Limb (tissue), 2 donors: ENCODE data around the gene C11orf16.
"Not testable (repeated sequence)": the region's sequence is repeated elsewhere in the genome, so short reads cannot be mapped to it uniquely, and the experiment has no call there.

Experiments used
- DNase-seq, 2 donors: peaks; one replicate each; pipeline ENCODE4 v3.0.0-alpha.2; 2016; ENCODE audit errors: extremely low spot score in 2 of 2

C11orf16 gene

DNA sequence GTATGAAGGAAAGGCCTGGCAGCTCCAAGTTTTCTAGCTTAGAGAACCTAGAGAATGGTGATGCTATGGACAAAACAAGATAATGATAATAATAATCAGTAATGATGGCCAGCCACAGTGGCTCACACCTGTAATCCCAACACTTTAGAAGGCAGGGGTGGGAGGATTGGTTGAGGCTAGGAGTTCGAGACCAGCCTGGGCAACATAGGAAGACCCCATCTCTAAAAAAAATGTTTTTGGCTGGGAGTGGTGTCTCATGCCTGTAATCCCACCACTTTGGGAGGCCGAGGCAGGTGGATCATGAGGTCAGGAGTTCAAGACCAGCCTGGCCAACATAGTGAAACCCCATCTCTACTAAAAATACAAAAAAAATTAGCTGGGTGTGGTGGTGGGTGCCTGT lies 3.0 kb upstream of the C11orf16 start:
- not testable (repeated sequence) for DNase-seq

DNA sequence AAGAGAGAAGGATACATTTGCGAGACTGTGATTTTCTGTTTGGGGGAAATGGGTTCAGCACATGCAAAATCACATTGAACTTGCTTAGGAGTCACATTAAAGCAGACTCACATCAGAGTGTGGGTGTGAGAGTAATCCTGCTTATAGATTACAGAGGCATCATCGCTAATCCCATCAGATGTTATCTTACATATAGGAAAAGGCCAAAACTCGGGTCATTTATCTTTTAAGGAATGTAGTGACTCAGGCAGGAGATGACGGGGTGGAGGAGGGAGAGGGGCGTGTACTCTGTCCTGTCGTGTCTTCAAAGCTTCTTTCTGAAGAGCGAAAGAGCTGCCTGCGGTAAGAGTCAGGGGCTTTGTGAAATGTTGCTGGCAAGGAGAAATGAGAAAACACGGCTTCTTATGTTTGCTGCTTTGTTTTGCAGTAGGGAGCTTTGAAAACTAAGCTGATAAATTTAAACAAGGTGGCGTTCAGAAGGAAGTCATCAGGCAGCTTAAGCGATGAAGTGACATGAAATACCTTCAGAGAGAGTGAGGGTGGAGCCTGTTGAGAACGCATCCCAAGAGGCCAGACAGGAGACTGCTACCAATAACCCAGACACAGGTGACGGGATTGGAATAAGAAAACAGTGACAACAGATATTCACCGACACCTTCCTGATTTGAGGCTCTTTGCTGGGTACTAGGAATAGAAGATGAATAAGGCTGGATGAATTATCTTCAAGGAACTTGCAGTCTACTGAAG lies 2.2 kb upstream of the C11orf16 start:
- no peak for DNase-seq

DNA sequence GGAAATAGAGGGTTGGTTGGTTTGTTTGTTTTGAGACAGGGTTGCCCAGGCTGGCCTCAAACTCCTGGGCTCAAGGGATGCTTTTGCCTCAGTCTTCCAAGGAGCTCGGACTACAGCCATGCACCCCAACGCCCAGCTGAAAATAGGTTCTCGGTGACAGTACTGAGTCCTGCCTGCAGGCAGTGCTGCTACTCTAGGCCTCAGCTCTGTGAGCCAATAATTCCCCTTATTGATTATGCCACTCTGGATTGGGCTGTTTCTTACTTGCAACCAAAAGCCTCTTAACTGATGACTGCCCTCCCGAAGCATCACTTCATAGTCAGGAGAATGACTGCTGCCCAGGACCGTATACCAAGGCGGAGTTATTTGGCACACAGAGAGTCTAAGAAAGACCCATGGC lies 1.2 kb upstream of the C11orf16 start:
- no peak for DNase-seq

DNA sequence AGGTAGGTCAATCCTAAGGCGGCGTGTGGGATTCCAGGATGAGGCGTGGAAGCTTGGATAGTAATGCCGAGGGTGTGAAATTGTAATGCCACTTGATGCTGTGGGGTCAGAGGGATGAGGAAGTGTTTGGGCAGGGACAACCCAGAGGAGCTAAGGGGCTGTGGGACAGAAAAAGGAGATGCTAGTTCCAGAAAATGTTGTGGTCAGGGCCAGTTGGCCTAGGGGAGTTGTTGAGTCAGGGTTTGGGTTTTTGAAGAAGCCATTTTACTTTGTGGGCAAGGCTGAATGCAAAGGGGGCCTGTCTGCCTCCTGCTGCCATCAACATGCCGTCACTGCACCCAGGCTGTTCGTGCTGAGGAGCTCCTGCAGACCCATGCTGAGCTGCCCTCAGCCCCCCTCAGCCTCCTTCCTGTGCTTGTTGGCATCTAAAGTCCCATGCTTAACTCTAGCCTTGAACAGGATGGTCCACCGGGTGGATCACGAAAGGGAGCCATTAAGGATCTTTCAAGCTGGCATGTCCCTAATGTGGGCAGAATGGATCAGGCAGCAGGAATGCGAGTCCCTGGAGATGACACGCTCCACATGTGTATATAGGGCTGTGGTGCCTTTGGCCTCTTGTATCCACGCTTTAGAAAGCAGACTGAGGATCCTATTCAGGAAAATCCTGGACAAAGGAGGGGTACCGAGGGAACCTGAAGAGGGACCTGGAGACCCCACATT lies 2.1 kb downstream of the C11orf16 start:
- no peak for DNase-seq

DNA sequence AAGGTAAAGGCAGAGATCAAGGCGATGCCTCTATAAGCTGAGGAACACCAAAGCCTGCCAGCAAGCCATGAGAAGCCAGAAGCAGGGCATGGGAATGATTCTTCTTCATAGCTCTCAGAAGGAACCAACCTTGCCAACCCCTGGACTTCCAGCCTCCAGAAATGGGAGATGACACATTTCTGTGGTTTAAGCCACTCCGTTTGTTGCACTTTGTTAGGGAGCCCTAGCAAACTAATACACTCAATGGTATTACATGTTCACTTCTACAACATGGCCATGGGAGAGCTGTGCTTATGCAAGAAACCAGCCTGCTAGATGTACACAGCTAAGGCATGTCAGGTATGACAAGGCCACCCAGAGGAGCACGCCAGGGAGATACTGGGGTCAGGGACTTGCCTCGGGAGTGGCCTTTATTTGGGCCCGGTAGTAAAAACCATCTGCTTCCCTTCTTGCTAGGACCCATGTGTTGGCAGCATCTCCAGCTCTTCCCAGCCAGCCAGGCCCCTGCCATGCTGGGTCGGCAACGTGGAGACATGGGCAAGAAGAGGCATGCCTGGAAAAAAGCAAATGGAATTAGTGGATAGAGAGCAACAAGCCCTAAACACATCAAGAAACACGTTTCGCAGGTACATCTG lies 3.6 kb downstream of the C11orf16 start:
- no peak for DNase-seq

DNA sequence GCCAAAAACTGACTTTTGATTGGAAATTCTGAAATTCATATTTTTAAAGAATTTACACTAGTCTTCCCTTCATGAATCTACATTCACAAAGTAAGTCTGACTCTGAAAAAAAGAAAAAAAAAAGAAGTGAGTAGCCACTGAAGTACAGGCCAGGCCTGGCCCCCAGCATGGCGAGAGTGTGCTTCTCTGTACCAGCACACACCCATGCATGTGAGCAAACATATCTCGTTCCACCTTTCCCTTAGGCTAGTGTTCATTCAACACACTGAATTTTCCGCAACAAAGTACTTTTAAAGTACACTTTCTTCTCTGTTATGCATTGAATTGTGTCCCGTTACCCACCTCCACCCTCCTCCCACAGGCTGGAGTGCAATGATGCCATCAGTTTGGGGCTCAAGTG lies 4.5 kb downstream of the C11orf16 start:
- no peak for DNase-seq

DNA sequence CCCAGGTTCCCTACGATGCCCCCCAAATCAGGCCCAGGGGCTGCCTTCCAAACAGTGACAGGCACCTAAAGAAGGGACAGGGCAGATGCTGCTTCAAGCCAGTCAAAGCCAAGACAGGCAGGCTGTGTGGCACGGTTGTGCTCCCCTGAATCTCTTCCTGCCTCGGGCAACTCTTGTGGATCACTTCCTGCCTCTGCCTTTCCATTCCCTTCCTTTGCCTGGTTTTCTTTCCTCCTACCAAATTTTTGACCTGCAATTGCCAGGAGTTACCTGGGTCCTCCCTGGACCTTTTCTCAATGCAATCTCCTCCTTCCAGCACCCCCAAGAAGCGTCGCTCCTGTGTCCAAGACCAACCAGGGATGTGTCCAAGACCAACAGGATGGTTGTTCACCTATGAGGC lies 5.5 kb downstream of the C11orf16 start:
- no peak for DNase-seq

DNA sequence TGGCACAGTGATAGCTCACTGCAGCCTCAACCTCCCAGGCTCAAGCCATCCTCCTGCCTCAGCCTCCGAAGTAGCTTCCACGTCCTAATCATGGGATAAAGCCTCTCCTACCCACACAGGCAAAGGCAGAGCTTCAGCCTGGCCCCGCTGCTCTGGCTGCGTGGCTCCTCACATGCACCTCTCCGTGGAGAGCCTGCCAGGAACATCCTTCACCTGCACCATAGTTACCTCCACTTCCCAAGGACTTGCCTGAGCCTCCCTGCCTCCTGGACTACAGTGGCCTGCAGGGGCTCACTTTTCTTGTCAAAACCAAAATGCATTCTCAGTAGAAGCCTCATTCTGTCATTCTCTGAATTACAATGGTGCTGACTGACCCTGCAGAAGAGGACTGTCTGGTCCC lies 6.5 kb downstream of the C11orf16 start:
- DNase-seq = no peak

DNA sequence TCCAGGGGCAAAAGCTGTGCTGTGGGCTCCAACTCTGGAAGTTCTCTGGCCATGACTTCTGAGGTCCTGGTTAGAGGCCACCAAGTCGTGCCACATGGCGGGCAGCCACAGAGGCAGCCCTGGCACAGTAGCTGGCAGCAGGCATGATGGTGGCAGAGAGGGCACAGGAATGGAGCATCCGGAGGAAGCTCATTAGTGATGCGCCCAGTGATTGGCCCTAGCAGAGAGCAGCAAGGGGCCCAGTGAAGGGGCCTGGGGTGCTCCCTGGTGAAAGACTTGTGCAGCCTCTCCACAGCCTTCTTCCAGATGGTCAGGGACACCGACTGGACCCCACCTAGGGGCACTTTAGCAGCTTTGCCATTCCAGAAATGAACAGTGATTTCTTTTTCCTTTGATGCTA lies 7.0 kb downstream of the C11orf16 start:
- no peak for DNase-seq

DNA sequence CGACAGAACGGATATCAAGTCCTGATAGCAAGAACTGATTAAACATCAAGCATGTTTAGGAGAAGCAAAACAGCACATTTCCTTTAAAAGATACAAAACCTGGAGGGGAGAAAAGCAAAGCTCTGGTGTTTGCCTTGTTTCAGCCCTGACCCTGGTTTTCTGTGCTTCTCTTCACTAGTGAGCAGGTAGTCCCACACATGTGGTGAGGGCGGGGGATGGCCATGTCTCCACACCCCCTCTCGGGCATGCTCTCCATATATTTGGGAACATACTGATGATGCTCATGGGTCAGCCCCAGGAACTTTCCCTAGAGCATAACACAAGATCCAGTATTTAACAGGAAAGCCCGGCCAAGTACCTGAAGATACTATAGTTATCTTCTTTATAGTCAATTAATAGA lies 10.1 kb downstream of the C11orf16 start:
- no peak for DNase-seq

DNA sequence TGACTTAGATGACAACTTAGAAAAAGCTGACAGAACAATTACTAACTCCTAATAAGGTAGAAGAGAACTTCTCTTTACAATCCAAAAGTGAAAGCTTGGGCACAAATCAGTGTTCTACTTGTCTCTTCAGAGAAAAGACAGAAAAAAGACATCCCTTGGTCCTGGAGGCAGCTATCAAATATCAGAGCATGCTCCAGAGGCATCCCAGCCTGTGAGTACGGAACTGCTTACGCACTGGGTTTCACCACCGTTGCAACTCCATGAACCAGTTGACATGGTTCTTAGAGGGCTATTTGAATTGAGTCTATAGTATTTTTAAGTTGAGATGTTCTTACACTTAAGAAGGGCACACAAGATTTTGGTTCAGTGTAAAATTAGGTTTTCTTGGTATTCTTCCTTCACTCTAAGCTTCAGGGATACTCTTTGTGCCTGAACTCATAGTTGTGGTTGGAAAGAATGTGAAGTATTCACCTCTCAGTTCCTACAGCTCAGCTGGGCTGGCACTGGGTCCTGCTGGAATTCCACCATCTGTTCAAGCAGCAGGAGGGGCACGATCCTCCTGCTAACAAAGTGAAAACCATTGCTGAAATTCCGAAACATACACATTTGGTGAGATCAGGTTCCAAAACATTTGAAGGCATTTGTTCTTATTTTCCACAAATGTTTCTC lies 15.5 kb downstream of the C11orf16 start:
- DNase-seq = peak; percentile 67 to 83

DNA sequence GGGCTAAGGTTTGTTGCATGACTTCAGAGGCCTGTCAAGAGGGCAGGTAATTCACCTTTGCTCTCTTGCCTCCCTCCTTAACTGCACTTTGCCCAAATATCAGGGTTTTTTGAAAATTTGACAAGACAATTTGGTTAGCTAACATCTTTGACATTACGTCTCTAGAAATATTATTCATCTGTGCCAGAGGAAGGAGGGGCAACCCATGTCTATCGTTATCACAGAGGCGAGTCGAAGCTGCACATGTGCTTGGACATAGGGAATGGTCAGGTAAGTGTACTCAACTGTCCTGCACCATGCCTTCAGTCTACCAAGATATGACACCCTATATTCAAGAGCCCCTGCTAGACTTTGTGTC lies 18.1 kb downstream of the C11orf16 start:
- no peak for DNase-seq

DNA sequence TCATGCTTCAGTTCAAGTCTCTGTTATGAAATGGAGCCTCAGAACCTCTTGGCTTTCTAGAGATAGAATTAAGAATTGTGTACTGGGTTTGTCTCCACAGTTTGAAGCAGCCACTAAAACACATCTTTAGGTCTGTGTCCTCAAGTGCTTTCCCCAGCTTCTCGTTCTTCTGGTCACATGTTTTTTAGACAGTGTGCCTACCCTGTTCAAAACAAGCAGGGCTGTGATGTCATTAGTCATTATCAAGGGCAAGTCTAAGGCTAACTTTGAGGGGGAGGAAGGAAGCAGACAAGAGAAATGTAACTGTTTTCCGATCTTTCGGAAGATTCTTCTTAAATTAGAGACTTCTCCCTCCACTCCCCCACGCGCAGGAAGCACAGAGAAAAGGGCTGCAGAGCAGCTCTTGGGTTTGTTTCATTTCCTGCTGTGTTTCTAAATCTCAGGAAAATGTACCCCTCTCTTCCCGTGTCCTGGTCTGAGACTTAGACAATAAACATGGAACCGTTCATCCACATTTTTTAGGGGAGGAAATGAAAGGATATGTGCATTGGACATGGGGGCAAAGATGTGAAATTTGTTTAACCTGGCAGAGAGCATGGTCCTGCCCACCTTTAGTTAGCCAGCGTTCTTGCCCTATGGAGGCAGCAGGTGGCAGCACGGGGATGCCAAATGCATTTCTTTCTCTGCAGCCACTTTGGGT lies 18.6 kb downstream of the C11orf16 start:
- peak in 1 of 2 donors; percentile 64 for DNase-seq

DNA sequence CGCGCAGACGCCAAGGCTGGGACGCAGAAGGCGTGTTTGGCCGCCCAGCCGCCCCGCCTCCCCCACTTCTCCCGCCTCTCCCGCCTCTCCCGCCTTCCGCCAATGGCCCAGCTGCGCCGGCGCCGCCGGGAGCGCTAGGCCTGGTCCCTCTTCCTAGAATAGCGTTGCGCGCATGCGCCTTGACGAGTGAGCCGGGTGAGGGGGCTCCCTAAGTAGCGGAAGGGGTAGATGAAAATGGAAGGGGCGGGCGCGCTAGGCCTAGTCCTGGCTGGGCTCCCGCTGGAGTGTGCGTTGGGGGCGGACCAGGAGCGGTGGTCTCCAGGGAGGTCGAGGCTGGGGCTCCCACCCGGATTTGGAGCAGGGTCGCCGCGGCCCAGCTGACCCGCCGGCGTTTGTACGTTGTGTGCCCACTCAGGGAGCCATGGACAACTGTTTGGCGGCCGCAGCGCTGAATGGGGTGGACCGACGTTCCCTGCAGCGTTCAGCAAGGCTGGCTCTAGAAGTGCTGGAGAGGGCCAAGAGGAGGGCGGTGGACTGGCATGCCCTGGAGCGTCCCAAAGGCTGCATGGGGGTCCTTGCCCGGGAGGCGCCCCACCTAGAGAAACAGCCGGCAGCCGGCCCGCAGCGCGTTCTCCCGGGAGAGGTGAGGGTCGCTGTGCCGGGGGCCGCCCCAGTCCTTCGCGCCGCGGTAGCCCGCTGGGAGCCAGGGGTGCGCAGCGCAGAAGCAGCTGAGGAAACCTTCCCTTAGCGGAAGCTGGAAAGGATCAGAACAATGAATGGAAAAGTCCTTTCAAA lies 21.5 kb downstream of the C11orf16 start, which contains the start of gene AKIP1:
AKIP1 (plus strand) TSS at position 161 of the 795 bp plus-strand sequence; CDS start at position 422, 261 bp downstream.
- peak; percentile 99 for DNase-seq

DNA sequence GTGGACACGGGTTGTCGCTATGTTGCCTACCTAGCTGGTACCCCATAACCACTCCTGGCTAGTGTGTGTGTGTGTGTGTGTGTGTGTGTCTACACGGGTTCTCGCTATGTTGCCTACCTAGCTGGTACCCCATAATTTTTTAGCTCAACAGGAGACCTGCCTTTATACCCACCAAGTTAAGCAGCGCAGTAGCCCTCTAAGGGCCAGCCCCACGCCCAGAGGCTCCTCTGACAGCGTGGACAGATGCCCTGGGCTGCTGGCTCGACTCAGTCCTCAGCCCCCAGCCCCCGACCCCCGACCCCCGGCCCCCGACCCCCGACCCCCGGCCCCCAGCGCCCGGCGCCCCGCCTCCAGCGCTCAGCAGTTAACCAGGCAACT lies 22.1 kb downstream of the C11orf16 start:
- no peak for DNase-seq

DNA sequence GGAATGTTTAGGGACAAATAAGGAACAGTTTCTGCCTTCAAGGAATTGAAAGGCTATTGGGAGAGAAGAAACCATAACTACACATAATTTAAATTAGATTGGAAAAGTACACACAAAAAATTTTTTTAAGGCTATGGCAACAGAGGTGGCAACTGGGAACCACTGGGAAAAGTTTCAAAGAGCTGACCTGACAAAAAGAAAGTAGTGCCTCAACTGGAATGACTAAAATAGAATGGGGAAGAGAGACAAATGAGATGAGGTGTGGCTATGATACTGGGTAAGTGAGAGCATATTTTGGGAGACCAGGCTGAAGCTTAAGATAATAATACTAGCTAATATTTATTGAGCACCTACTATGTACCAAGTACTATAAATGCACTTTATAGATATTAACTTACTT lies 24.6 kb downstream of the C11orf16 start:
- no peak for DNase-seq

DNA sequence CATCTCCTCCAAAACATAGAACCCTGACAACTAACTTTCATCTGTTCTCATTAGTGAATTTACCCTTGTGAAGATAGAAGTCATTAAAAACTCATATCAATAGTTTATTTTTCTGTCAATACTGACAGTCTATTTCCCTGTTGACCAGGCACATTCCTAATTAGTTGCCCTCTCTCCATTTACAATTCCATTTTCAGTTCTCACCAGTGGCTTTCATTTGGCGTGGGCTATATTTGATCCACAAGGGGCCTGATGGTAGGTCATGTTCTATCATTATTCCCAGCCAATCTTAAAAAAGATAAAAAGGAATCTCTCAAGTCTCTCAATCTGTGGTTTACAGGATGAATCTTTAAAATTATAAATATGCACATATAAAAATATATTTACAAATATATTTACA lies 25.6 kb downstream of the C11orf16 start:
- no peak for DNase-seq

DNA sequence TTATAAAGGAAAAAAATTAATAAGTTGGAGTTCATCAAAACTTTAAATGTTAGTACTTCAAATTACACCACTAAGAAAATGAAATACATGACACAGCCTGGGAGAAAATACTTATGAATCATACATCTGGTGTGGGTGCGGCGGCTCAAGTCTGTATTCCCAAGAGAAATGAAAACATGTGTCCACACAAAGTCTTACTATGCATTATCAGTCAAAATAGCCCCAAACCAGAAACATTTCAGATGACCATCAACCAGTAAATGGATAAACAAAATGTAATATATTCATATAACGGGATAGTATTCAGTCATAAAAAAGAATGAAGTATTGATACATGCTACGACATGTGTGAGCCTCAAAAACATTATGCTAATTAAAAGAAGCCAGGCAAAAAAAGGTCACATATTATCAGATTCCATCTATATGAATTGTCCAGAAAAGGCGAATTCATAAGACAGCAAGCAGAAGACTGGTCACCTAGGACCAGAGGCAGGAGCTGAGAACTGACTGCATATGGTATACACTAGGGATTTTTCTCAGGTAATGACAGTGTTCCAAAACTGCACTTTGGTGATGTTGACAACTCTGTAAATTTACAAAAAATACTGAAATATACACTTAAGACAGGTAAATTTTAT lies 27.1 kb downstream of the C11orf16 start:
- no peak for DNase-seq

DNA sequence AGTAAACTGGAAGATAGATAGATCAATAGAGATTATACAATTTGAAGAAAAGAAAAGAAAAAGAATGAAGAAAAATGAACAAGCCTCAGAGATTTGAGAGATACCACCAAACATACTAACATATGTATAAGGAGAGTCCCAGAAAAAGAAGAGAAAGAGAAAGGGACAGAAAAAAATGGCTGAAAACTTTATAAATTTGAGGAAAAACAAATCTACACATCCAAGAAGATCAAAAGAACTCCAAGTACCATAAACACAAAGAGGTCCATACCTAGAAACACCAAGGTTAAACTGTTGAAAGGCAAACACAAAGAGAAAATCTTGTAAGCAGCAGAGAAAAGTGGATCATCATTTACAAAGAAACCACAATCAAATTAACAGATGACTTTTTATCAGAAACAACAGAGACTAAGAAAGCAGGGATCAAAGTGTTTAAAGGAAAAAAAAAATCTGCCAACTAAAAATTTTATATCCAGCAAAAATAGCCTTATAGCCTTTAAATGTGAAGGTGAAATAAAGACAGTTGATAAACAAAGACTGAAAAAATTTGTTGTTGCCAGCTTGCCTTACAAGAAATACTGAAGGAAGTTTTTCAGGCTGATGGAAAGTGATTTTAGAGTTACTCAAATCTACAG lies 33.5 kb downstream of the C11orf16 start:
- no peak for DNase-seq

DNA sequence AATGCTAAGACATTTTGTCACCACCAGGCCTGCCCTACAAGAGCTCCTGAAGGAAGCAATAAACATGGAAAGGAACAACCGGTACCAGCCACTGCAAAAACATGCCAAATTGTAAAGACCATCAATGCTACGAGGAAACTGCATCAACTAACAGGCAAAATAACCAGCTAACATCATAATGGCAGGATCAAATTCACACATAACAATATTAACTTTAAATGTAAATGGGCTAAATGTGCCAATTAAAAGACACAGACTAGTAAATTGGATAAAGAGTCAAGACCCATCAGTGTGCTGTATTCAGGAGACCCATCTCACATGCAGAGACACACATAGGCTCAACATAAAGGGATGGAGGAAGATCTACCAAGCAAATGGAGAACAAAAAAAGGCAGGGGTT lies 41.6 kb downstream of the C11orf16 start:
- DNase-seq = not testable (repeated sequence)
